ENCODE results near the gene KLK1.

Gene KLK1

DNA sequence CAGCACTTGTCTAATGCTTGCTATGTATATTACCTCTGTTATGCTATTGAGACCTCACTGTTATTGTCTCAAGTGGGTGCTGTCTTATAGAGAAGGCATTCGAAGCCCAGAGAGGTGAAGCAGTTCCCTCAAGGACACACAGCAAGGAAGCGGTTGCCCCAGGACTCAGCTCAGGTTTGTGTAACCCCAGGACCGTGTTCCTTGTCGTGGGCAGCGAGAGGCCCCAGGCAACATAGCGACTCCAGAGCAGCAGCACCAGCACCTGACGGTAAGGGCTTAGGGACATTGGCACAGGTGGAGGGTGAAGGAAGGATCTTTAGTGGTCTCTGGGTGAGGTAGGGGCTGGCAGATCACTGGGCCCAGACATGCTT lies 7.4 kb upstream of the KLK1 start:
- TF ChIP-seq TAF1 (IDR thresholded peaks at IDR 0.05; ENCODE audit: low read depth), result no peak

- no peak for TF ChIP-seq NFIC (IDR thresholded peaks at IDR 0.05)
- no peak for TF ChIP-seq TAF1 (IDR thresholded peaks at IDR 0.05; ENCODE audit: low read depth)
- no peak for TF ChIP-seq FOXM1 (IDR thresholded peaks at IDR 0.05; ENCODE audit: borderline replicate concordance, low read depth)
- no peak for TF ChIP-seq CEBPB (IDR thresholded peaks at IDR 0.05)
- TF ChIP-seq YY1 (IDR thresholded peaks at IDR 0.05; ENCODE audit: low read depth), result no peak
- TF ChIP-seq, protein P1, sequence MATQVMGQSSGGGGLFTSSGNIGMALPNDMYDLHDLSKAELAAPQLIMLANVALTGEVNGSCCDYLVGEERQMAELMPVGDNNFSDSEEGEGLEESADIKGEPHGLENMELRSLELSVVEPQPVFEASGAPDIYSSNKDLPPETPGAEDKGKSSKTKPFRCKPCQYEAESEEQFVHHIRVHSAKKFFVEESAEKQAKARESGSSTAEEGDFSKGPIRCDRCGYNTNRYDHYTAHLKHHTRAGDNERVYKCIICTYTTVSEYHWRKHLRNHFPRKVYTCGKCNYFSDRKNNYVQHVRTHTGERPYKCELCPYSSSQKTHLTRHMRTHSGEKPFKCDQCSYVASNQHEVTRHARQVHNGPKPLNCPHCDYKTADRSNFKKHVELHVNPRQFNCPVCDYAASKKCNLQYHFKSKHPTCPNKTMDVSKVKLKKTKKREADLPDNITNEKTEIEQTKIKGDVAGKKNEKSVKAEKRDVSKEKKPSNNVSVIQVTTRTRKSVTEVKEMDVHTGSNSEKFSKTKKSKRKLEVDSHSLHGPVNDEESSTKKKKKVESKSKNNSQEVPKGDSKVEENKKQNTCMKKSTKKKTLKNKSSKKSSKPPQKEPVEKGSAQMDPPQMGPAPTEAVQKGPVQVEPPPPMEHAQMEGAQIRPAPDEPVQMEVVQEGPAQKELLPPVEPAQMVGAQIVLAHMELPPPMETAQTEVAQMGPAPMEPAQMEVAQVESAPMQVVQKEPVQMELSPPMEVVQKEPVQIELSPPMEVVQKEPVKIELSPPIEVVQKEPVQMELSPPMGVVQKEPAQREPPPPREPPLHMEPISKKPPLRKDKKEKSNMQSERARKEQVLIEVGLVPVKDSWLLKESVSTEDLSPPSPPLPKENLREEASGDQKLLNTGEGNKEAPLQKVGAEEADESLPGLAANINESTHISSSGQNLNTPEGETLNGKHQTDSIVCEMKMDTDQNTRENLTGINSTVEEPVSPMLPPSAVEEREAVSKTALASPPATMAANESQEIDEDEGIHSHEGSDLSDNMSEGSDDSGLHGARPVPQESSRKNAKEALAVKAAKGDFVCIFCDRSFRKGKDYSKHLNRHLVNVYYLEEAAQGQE (IDR thresholded peaks at IDR 0.05; ENCODE audit: low read depth), result no peak
- TF ChIP-seq TEAD4 (IDR thresholded peaks at IDR 0.05), result no peak
- TF ChIP-seq TCF12 (IDR thresholded peaks at IDR 0.05; ENCODE audit: low read depth), result no peak
- TF ChIP-seq EGR1 (IDR thresholded peaks at IDR 0.05), result no peak
- no peak for TF ChIP-seq MAX (IDR thresholded peaks at IDR 0.05)
- TF ChIP-seq USF1 (IDR thresholded peaks at IDR 0.05), result no peak
- TF ChIP-seq RAD21 (IDR thresholded peaks at IDR 0.05; ENCODE audit: low read depth), result no peak
- no peak for TF ChIP-seq CREB1 (IDR thresholded peaks at IDR 0.05; ENCODE audit: low read depth)
- no peak for TF ChIP-seq ZBTB7A (IDR thresholded peaks at IDR 0.05; ENCODE audit: low read depth)
- no peak for TF ChIP-seq EP300 (IDR thresholded peaks at IDR 0.05; ENCODE audit: borderline replicate concordance)
Measured at GRCh38 chr19:50830266-50831025, 6.9 kb upstream of the KLK1 start.

GRCh38 chr19:50829801-50830200 lies 6.2 kb upstream of the KLK1 start:
- TF ChIP-seq YY1 (IDR thresholded peaks at IDR 0.05; ENCODE audit: low read depth) (no peak), EGR1 (IDR thresholded peaks at IDR 0.05) (no peak), TEAD4 (IDR thresholded peaks at IDR 0.05) (no peak)
- TF ChIP-seq, protein P1 (IDR thresholded peaks at IDR 0.05; ENCODE audit: low read depth), result no peak

GRCh38 chr19:50827476-50827875 lies 3.9 kb upstream of the KLK1 start:
- TF ChIP-seq YY1 (IDR thresholded peaks at IDR 0.05; ENCODE audit: low read depth) (no peak), ZBTB7A (IDR thresholded peaks at IDR 0.05; ENCODE audit: low read depth) (no peak), NFIC (IDR thresholded peaks at IDR 0.05) (no peak), FOXM1 (IDR thresholded peaks at IDR 0.05; ENCODE audit: borderline replicate concordance, low read depth) (no peak), TAF1 (IDR thresholded peaks at IDR 0.05; ENCODE audit: low read depth) (no peak), EGR1 (IDR thresholded peaks at IDR 0.05) (no peak), TEAD4 (IDR thresholded peaks at IDR 0.05) (no peak), RAD21 (IDR thresholded peaks at IDR 0.05; ENCODE audit: low read depth) (no peak), CREB1 (IDR thresholded peaks at IDR 0.05; ENCODE audit: low read depth) (no peak), USF1 (IDR thresholded peaks at IDR 0.05) (no peak), EP300 (IDR thresholded peaks at IDR 0.05; ENCODE audit: borderline replicate concordance) (no peak), TCF12 (IDR thresholded peaks at IDR 0.05; ENCODE audit: low read depth) (no peak)
- TF ChIP-seq, protein P1 (IDR thresholded peaks at IDR 0.05; ENCODE audit: low read depth), result no peak
